NCI-H2081 treated with DMSO at 0.1 percent for 48 hours (cell line): Measurements from ENCODE around the gene SH3BP4.

Source experiments
- DNase-seq: peaks from one replicate; lab custom pipeline; 2025; lab: John Stamatoyannopoulos, UW

SH3BP4 gene, protein sequence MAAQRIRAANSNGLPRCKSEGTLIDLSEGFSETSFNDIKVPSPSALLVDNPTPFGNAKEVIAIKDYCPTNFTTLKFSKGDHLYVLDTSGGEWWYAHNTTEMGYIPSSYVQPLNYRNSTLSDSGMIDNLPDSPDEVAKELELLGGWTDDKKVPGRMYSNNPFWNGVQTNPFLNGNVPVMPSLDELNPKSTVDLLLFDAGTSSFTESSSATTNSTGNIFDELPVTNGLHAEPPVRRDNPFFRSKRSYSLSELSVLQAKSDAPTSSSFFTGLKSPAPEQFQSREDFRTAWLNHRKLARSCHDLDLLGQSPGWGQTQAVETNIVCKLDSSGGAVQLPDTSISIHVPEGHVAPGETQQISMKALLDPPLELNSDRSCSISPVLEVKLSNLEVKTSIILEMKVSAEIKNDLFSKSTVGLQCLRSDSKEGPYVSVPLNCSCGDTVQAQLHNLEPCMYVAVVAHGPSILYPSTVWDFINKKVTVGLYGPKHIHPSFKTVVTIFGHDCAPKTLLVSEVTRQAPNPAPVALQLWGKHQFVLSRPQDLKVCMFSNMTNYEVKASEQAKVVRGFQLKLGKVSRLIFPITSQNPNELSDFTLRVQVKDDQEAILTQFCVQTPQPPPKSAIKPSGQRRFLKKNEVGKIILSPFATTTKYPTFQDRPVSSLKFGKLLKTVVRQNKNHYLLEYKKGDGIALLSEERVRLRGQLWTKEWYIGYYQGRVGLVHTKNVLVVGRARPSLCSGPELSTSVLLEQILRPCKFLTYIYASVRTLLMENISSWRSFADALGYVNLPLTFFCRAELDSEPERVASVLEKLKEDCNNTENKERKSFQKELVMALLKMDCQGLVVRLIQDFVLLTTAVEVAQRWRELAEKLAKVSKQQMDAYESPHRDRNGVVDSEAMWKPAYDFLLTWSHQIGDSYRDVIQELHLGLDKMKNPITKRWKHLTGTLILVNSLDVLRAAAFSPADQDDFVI

DNA sequence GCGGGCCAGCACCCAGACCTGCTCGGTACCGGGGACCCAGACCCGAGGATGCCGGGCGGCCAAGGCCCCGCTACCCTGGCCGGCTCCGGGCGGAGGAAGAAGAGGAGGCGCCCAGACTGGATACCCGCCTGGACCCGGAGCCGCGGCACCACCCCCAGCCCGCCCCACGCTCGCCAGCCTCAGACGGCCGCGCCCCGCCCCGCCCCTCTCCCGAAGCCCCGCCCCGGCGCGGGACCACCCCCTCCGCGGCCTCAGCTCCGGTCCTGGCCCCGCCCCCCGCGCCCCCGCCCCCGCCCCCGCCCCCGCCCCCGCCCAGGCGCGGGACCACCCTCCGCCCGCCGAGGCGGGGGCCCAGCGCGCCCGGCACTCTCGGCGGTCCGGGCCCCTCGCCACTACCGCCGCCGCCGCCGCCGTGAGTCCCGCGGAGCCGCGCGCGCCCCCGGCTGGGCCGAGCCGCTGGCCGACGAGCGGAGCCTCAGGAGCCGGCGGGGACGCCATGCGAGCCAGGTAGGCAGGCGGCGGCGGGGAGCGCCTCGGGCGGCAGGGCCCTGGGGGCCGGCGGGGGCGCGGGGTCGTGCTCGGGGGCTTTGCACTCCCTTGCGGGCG lies at the start of gene SH3BP4:
SH3BP4 (plus strand) TSS at position 354 of the 606 bp plus-strand sequence. CDS start 82,986 bp downstream, outside the sequence.
- no peak for DNase-seq

DNA sequence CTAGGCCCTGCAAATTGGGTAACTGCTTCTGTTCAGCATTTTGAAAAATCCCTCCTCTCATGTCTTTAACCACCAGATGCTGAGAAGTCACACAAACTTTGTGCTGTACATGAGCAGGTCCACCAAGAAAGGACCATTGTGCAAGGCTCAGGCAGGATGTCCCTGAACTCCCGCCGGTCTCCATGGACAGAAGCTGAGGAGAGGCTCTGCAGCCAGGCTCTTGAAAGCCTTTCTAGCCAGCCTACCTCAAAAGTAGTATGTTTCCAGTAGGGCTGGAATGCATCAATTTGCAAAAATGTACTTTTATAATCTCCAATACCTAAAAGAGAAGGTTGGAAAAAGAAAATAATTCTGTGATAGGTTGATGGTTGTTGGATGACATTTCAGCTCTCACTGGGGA lies 47.0 kb upstream of the SH3BP4 start:
- DNase-seq = no peak

DNA sequence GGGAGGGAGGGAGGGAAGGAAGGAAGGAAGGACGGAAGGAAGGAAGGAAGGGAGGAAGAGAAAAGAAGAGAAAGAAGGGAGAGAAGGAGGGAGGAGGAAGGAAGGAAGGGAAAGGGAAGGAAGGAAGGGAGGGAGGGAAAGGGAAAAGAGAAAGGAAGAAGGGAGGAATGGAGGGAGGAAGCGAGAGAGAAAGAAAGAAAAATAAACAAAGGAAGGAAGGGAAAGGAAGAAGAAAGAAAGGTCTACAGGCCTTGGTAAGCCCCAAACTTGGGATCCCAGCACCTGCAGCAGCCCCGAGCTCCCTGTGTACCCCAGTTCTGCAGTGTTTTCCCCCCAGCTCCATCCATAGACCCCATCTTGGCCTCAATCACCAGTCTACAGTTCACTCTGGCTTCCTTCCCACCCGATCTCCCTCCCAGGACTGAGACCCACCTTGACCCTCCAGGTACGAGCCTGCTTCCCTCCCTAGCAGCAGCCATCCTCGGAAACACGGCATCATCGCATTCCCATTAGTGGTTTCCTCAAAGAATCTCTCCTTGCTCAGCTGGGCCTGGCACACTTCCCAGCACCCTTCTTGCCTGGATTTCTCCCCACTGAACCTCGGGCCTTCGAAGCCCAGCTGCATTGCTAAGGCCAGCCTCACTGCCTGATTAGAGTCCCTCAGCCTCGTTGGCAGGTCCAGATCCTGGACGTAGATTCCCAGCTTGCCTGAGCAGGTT lies 46.1 kb upstream of the SH3BP4 start:
- DNase-seq = no peak

DNA sequence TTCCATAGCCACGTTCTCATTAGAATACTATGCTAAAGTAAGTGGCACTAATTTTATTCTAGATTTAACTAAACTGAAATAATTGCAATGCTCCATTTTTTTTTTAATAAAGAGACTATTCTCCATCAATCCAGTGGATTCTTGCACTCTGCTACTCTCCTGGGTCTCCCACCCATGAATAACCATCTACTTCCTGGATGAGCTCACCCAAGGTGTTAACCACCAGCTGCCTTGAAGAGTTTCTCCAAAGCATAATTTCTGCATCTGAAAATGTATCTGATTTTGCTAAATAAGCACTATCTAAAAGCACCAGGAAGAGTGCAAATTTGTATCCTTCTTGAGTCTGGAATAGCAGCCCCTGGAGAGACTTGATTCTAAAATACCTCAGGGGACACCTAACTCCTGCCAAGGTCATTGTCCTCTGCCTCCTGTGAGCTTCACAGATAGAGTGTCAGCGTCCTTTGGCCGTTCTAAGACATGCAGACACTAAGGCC lies 41.6 kb upstream of the SH3BP4 start:
- no peak for DNase-seq

DNA sequence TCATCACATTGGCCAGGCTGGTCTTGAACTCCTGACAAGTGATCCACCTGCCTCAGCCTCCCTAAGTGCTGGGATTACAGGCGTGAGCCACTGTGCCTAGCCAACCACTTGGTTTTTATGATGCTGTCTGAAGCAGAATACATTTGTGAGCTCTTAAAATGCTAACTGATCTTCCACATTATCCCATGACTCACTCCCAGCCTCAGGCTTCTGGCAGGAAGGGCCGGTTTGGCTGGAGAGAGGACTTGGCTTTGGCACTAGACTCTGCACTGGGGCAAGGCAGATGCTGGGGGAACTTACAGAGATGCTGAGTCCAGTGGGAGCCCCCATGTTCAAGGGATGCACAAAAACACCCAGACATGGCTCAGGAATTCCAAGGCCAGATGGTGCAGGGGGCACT lies 40.5 kb upstream of the SH3BP4 start:
- no peak for DNase-seq

DNA sequence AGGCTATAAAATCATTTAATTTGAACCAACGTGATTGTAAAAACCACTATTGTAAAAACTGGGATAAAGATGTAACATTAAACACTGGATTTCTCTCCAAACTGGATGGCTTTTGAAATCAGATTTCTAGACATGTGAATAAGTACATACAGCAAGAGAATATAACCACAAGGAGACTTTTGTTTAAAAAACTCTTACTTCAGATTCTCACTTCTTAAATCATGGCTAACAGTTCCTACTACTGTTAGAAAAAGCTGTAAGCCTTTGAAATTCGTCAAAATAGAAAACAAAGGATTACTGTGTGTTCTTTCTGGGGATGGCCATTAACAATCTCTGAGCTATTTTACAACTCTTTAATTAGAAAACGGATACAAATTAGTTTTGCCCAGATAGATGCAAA lies 39.4 kb upstream of the SH3BP4 start:
- DNase-seq = no peak

DNA sequence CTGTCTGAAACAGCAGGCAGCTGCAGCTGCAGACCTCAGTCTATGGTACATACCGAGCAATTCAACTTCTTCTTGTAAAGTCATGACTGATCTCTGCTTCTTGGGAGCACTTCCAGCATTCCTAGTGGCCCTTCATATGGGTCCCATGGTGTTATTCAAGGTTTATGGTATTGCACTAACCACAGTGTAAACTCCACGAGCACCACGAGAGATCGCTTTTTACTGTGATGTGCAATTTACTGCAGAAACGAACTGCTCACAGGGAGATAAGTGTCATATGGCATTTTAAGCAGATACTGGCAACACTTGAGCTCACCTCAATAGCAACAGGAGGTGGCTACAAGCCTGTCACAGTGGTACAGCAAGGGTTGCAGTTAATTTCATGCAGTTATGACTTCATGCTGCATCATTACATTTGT lies 38.6 kb upstream of the SH3BP4 start:
- DNase-seq = no peak

DNA sequence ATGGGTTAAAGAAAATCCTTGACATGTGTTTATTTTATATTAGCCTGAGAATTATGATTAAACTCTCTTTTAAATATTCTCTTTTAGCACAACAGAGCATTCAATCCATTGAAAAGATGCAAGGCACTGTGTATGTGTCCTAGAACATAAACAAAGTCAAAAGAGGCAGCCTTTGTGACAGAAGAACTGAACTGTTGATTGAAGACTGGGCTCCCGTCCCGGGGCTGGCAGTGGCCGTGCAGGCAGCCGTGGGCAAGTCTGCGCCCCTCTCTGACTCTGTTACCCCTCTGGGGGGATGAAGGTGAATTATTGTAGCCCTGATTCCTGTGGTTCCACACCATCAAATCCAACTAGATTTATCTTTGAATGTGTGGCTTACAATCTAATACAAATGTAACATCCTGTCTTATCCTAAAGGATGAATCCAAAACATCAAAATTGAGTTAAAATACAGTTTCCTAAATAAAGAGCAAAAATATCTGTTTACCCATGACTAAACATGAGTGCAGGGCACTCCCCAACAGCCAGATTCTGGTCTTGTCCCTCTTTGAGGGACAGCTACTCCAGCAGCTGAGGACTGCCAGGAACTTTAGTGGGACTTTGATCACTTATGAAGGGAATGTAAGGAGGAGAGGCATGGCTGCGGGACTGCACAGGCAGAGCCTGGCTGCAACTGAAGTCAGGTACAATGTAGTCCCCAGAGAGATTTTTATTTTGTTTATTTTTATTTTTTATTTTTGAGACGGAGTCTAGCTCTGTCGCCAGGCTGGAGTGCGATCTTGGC lies 37.3 kb upstream of the SH3BP4 start:
- no peak for DNase-seq

DNA sequence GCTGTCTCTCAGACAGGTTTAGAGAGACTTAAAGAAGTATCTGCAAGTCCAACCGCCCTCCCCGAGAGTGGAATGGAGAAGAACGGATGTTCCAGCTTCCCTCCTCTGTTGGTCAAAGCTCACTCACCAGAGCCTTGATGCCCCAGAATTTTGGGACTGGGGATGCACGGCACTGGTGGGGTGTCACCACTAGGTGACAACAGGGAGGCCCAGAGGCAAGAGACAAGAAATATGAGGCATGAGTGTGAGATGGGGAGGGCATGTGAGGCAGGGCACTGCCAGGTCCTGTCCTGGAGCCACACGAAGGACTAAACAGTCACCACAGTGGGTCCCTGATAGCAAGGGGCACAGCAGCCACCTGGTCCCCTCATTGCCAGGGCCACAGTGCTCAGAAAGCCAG lies 35.1 kb upstream of the SH3BP4 start:
- DNase-seq = no peak

DNA sequence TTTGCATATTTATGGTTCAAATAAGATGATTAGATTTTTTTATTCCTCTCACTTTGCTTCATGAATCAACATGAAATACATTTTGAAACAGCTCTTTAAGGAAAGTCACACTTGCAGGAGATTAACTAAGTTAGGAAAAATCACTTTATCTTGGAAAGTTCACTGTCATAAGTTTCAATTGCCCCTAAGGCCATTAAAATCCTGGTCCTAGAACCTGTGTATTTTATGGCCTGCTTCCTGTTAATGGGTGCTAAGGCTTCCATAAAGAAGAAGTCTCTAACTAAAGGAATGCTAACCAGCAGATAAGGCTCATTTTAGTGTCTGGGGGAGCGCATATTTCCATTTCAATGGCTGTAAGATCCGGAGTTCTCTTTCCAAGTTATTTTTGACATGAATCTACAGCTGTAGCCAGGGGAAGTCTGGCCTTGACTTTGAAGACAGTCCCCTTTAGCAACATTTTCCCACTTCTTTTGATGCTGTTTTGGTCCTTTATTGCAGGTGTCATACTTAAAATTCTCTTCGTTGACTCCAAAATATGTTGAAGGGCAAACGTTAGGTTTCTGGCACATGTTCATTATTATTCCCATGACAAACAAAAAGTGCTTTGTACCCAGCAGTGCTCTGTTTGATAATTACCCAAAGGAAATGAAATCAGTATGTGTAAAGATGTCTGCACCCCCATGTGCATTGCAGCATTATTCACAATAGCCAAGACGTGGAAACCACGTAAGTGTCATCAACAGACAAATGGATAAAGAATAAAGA lies 34.4 kb upstream of the SH3BP4 start:
- DNase-seq = no peak

DNA sequence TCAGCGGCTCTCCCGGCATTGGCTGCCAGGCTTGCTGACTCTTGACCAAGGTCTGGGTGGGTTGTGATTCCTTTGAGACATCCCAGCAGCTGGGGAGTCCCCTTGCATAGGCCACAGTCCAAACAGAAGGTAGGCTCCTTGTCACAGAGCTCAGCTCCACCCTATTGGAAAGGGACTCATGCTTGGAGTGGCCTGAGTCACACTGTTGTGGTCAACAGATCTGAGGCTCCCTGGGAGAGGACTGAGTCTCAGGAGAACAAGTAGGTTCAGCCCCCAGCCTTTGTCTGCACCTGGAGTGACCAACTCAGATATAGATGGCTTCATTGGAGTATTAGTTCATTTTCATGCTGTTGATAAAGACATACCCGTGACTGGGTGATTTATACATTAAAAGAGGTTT lies 32.1 kb upstream of the SH3BP4 start:
- no peak for DNase-seq

DNA sequence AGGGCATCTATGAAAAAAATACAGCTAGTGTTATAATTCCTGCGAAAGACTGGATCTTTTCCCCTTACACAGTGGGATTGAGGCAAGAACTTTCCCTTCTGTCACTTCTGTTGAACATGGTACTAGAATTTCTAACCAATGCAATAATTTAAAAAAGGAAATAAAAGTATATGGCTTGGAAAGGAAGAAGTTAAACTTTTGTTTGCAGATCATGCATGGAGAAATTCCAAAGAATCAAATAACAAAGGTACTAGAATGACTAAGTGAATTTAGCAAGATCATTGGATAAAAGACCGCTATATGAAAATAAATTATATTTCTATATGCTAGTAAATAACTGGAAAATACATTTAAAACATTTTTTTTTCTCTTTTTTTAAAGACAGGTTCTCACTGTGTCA lies 31.0 kb upstream of the SH3BP4 start:
- DNase-seq = no peak

DNA sequence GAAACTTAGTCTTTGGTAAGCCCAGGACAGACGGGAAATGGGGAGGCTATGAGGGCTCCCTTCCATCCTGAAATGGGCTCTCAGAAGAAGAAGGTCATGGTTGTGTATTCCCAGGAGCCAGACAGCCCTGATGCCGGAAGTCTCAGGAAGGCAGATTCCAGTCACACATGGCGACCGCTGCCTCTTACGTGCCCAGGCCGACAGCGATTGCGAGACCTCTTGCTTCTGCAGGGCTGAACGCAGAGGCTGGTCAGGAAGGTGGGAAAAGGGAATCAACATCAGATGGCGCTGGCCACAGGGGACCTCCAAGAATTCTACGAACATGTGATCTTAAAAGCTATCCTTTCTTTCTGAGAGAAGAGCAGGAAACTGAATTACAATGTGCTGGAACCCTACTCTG lies 22.8 kb upstream of the SH3BP4 start:
- no peak for DNase-seq

DNA sequence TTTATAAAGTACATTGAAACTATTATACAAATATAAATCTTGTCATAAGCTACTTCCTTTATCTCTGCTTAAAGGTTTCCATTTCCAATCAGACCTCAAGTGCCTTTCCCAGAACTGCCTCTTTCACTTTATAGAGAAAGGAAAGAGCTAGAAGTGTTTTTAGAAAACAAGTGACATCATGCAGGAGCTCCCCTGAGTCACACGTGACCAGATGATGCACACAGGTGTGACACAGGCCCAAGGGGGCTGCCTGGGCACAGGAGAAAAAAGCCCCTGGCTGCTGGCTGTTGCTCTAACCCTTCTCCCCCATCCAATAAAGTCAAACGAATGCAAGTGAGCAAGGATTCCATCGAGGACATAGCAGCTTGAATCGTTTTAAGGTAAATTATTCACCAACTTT lies 21.4 kb upstream of the SH3BP4 start:
- DNase-seq = no peak

DNA sequence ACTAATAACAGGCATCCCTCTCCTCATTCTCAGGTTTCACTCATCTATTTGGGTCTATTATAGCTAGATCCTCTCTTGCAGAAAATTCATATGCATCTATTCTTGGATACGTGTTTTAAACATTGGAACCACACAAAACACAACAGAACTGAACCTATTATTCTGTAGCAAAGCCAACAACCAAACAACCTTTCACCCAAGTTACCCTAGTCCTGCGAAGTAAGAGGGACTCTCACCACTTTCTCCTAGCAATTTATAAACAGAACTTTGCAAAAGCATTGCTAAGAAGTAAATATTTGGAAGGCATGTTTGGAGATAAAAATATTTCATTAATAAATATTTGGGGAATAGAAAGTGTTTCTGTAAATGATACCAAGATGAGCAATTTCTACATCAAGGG lies 20.4 kb upstream of the SH3BP4 start:
- DNase-seq = no peak

DNA sequence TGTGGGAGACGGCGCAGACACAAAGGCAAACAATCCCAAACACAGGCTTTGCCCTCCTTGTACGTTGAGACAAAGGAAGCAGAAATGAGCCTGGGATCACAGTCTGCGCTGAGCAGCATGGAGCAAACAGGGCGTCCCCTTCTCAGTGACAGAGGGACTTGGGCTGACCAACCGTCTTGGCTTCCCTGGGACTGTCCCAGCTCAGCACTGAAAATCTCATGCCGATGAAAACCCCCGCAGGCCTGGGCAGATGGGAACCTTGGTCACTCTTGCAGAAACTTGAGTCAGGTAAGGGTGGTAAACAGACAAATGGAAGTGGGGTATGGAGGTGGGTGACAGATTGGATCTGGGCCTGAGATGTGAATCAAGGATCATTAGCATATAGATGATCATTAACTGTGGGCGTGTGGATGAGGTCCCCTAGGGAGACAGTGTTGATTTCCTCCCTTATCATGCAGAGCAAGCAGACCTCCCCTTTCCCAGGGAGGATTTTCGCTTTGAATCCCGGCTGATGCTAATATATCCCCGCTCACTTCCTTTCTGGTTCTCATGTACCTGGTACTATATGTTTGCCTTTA lies 19.1 kb upstream of the SH3BP4 start:
- no peak for DNase-seq

DNA sequence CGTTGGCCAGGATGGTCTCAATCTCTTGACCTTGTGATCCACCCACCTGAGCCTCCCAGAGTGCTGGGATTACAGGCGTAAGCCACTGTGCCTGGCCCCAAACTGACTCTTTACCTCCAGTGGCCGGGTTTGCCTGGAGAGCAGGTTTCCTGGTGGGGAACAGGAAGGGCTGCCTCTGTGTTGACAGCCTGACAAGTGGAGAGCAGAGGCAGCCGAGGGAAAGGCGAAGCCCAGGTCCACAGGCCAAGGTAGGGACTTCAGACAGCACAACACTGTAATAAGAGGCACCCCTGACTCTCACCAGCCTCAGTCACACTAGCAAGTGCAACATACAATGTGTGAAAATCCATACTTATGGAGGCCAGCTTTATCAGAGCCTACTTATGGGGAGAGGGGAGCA lies 16.5 kb upstream of the SH3BP4 start:
- no peak for DNase-seq

DNA sequence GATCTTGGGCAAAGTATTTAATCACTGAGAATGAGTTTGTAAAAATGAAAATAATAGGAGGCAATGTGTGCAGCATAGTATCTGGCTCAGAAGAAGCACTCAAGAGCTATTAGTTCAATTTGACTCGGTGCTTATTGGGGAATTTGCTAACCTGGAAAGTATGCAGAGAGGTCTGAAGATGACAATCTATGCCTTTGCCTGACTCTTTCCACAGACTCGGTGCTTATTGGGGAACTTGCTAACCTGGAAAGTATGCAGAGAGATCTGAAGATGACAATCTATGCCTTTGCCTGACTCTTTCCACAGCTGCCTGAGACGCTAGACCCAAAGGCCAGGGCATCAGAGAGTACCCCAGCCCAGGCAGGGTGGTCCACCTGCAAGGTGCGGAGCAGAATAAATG lies 12.2 kb upstream of the SH3BP4 start:
- no peak for DNase-seq

DNA sequence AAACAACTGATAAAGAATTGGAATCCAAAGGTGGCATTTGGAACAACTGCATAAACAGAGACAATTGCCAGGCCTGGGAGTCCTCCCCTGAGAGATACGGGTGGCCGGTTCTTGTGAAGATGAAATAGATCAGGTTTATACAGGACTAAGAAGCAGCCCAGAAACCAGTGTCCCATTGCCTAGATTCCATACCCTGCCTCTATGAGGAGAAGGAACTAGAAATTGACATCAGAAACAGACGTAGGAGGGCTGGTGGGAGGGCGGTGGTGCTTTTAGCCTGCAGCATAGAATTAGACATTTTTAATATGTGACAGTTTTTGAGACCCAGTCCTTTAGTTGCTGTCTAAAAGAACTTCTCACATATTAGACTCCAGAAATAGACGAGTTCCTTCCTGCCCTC lies 11.8 kb upstream of the SH3BP4 start:
- no peak for DNase-seq

DNA sequence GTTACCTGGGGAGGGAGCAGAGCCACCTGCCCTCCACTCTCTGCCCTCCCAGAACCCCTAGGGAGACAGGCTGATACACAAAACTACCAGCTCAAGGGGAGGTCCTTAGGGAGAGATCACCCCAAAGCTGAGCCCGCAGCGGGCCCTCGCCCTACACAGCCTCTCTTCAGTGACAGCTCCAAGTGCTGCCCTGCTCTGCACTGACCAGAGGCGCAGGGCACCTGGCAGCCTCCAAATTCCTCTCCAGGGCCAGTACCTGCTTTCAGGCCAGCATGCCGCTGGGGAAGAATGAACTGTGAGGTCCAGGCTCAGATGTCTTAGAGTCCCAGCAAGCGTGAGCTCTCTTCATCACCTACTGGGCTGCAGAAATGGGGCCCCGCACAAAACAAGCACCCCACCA lies 11.3 kb upstream of the SH3BP4 start:
- no peak for DNase-seq
